Measurements from ENCODE around the gene ATP1B1.
"Not testable (repeated sequence)": the region's sequence is repeated elsewhere in the genome, so short reads cannot be mapped to it uniquely, and the experiment has no call there.

Gene ATP1B1

GRCh38 chr1:169141356-169141755, 34.9 kb downstream of the ATP1B1 start:
- DNase-seq (ENCODE audit: low read depth, low spot score), result peak; percentile 37

GRCh38 chr1:169142129-169142528, 35.6 kb downstream of the ATP1B1 start:
- no peak for DNase-seq (ENCODE audit: low read depth, low spot score)

- no peak for DNase-seq (ENCODE audit: low read depth, low spot score)
Observed at GRCh38 chr1:169143346-169143745, 36.9 kb downstream of the ATP1B1 start.

- DNase-seq (ENCODE audit: low read depth, low spot score), result no peak
Observed at GRCh38 chr1:169143984-169144383, 37.5 kb downstream of the ATP1B1 start.

- no peak for DNase-seq (ENCODE audit: low read depth, low spot score)
Observed at GRCh38 chr1:169144941-169145626, 38.6 kb downstream of the ATP1B1 start.

GRCh38 chr1:169146576-169147214, 40.2 kb downstream of the ATP1B1 start:
- DNase-seq (ENCODE audit: low read depth, low spot score), result no peak

- no peak for DNase-seq (ENCODE audit: low read depth, low spot score)
Observed at GRCh38 chr1:169148472-169149252, 42.2 kb downstream of the ATP1B1 start.

GRCh38 chr1:169149555-169150286, 43.2 kb downstream of the ATP1B1 start:
- no peak for DNase-seq (ENCODE audit: low read depth, low spot score)

GRCh38 chr1:169150641-169151337, 44.3 kb downstream of the ATP1B1 start:
- DNase-seq (ENCODE audit: low read depth, low spot score), result no peak

GRCh38 chr1:169151338-169151837, 44.9 kb downstream of the ATP1B1 start:
- DNase-seq (ENCODE audit: low read depth, low spot score), result no peak

- no peak for DNase-seq (ENCODE audit: low read depth, low spot score)
Observed at GRCh38 chr1:169155675-169156074, 49.2 kb downstream of the ATP1B1 start.

GRCh38 chr1:169156580-169156979, 50.1 kb downstream of the ATP1B1 start:
- DNase-seq (ENCODE audit: low read depth, low spot score), result no peak

GRCh38 chr1:169160845-169161495, 54.5 kb downstream of the ATP1B1 start:
- no peak for DNase-seq (ENCODE audit: low read depth, low spot score)

GRCh38 chr1:169161496-169162194, 55.2 kb downstream of the ATP1B1 start:
- peak; percentile 34 for DNase-seq (ENCODE audit: low read depth, low spot score)

GRCh38 chr1:169163059-169163458, 56.6 kb downstream of the ATP1B1 start:
- peak; percentile 16 for DNase-seq (ENCODE audit: low read depth, low spot score)

GRCh38 chr1:169175461-169175860, 69.0 kb downstream of the ATP1B1 start:
- DNase-seq (ENCODE audit: low read depth, low spot score), result no peak

- not testable (repeated sequence) for DNase-seq (ENCODE audit: low read depth, low spot score)
Observed at GRCh38 chr1:169179431-169179830, 72.9 kb downstream of the ATP1B1 start.

GRCh38 chr1:169180174-169180573, 73.7 kb downstream of the ATP1B1 start:
- no peak for DNase-seq (ENCODE audit: low read depth, low spot score)

Measured in astrocyte of the hippocampus (primary cell).